ENCODE data around the gene ENPP7. TPM values are rescaled to one million over a fixed set of nuclear protein-coding genes. Genes with fewer than 3 reads are reported as not detected.
A peak's percentile ranks its signal among the peaks of the same experiment; 100 is the strongest.

The ENPP7 gene
- total RNA-seq, 4 donors from 2014 or later: not detected

DNA sequence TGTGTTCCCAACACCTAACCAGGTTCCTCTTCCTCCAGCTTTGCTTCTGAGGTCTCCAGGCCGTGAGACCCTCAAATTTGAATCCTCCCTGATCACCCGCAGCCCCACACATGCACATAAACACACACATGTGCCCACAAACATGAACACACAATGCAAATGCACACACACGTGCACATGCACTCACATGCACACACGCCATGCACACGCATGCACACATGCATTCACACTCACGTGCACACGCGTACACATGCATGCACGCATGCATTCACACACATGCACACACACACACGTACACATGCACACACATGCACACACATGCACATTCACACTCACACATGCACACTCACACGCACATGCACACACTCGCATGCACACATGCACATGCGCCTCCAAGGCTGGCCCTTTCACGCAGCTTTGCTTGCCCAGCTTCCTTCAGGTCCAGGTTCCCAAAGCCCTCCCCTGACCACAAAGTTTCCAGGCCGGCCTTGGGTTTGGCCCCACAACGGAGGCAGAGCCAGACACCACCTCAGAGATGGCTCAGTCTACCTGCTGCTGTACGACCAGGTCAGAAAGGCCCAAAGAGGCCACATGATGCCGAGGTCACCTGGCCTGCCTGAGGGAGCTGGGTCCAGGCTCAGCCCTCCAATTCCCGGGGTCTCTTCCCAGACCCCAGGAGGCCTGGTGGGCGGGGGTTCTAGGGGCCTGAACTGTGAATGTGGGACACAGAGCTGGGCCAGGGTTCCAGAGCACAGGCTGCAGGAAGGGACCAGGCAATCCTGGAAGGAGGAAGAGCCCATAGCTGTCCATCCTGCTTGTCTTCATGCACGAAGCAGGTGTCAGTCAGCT lies 39.5 kb upstream of the ENPP7 start:
- no peaks in the 10 kb centered on the region for H3K36me3 ChIP-seq
- H3K4me3 ChIP-seq: no peak overlapping the region
- no peak for DNase-seq (ENCODE audit: extremely low spot score)
- peak overlapping the region in 3 of 4 donors; percentile 17 to 57 (median 51) for H3K27ac ChIP-seq (replicated peaks in 1 of 4)
- peaks cover 0 to 9% (median 0%) of the 10 kb centered on the region in 4 donors for H3K27me3 ChIP-seq
- intact Hi-C loops (cut with DNase I): no loop called here
- no peaks in the 10 kb centered on the region for H3K9me3 ChIP-seq
- H3K4me1 ChIP-seq: peaks cover 27 to 46% (median 40%) of the 10 kb centered on the region in 4 donors
- TF ChIP-seq CTCF (IDR thresholded peaks at IDR 0.05): no peak
- TF ChIP-seq POLR2A (IDR thresholded peaks at IDR 0.05; ENCODE audit: low read depth): no peak
- TF ChIP-seq EP300 (IDR thresholded peaks at IDR 0.05): no peak
- no peak for TF ChIP-seq POLR2AphosphoS5 (IDR thresholded peaks at IDR 0.05)
- WGBS: 81% methylated on average over 19 of the region's 21 CpGs

GRCh38 chr17:79691931-79692330 lies 38.8 kb upstream of the ENPP7 start:
- 48% methylated on average over 9 of the region's 9 CpGs for WGBS
- TF ChIP-seq POLR2AphosphoS5 (IDR thresholded peaks at IDR 0.05) (peak in 1 of 2 donors; percentile 39), CTCF (IDR thresholded peaks at IDR 0.05) (no peak), POLR2A (IDR thresholded peaks at IDR 0.05; ENCODE audit: low read depth) (no peak), EP300 (IDR thresholded peaks at IDR 0.05) (no peak)
- peaks cover 0 to 7% (median 0%) of the 10 kb centered on the region in 4 donors for H3K27me3 ChIP-seq
- H3K9me3 ChIP-seq: no peaks in the 10 kb centered on the region
- H3K36me3 ChIP-seq: no peaks in the 10 kb centered on the region
- H3K4me3 ChIP-seq: no peak overlapping the region
- H3K4me1 ChIP-seq: peaks cover 31 to 53% (median 47%) of the 10 kb centered on the region in 4 donors
- DNase-seq (ENCODE audit: extremely low spot score): no peak
- peak overlapping the region in 3 of 4 donors; percentile 17 to 57 (median 51) for H3K27ac ChIP-seq (replicated peaks in 1 of 4)
- intact Hi-C loops (cut with DNase I): no loop called here

GRCh38 chr17:79693419-79693818 lies 37.3 kb upstream of the ENPP7 start:
- Histone ChIP-seq H3K27me3 (peaks cover 0 to 19% (median 0%) of the 10 kb centered on the region in 4 donors), H3K4me1 (peaks cover 31 to 54% (median 50%) of the 10 kb centered on the region in 4 donors), H3K36me3 (no peaks in the 10 kb centered on the region), H3K4me3 (no peak overlapping the region), H3K27ac (replicated peaks in 1 of 4) (no peak overlapping the region), H3K9me3 (no peaks in the 10 kb centered on the region)
- TF ChIP-seq EP300 (IDR thresholded peaks at IDR 0.05): no peak
- no peak for TF ChIP-seq CTCF (IDR thresholded peaks at IDR 0.05)
- no peak for TF ChIP-seq POLR2A (IDR thresholded peaks at IDR 0.05; ENCODE audit: low read depth)
- no peak for TF ChIP-seq POLR2AphosphoS5 (IDR thresholded peaks at IDR 0.05)
- intact Hi-C loops (cut with DNase I): no loop called here
- no peak for DNase-seq (ENCODE audit: extremely low spot score)
- 92% methylated on average over 1 of the region's 9 CpGs for WGBS

GRCh38 chr17:79695293-79695790 lies 35.4 kb upstream of the ENPP7 start:
- intact Hi-C loops (cut with DNase I): no loop called here
- WGBS: 77% methylated on average over 14 of the region's 14 CpGs
- Histone ChIP-seq H3K27ac (replicated peaks in 1 of 4) (no peak overlapping the region), H3K9me3 (no peaks in the 10 kb centered on the region), H3K4me1 (peaks cover 31 to 50% (median 46%) of the 10 kb centered on the region in 4 donors), H3K36me3 (no peaks in the 10 kb centered on the region), H3K4me3 (no peak overlapping the region), H3K27me3 (peaks cover 0 to 25% (median 0%) of the 10 kb centered on the region in 4 donors)
- TF ChIP-seq POLR2A (IDR thresholded peaks at IDR 0.05; ENCODE audit: low read depth): no peak
- no peak for TF ChIP-seq POLR2AphosphoS5 (IDR thresholded peaks at IDR 0.05)
- TF ChIP-seq EP300 (IDR thresholded peaks at IDR 0.05): no peak
- no peak for TF ChIP-seq CTCF (IDR thresholded peaks at IDR 0.05)
- no peak for DNase-seq (ENCODE audit: extremely low spot score)
